IMR-90 (cell line): ENCODE measurements around the gene LIMCH1.

Experiments
- BHLHE40 ChIP-seq: fragments of 150-350 bp; IDR thresholded peaks from 2 replicates; pipeline ENCODE4 v1.6.1; 2016; ENCODE audit warnings: mild to moderate bottlenecking, low read depth, low read length
- CEBPB ChIP-seq: IDR thresholded peaks from 2 replicates; pipeline ENCODE4 v1.6.1; 2012; ENCODE audit warnings: low read depth, low read length, improper control_type of control experiment
- CHD1 ChIP-seq: IDR thresholded peaks from 2 replicates; pipeline ENCODE4 v1.6.1; 2012; ENCODE audit warnings: low read depth, low read length, improper control_type of control experiment
- CTCF ChIP-seq: conservative IDR thresholded peaks from 2 replicates; pipeline ENCODE4 v1.5.1; 2012; ENCODE audit warnings: mild to moderate bottlenecking, low read depth, low read length, improper control_type of control experiment
- ELK1 ChIP-seq: fragments of 150-350 bp; IDR thresholded peaks from 2 replicates; pipeline ENCODE4 v1.6.1; 2016; ENCODE audit warnings: low read depth, mild to moderate bottlenecking, low read length, moderate library complexity, borderline replicate concordance
- FOS ChIP-seq: fragments of 150-350 bp; IDR thresholded peaks from 2 replicates; pipeline ENCODE4 v1.6.1; 2016; ENCODE audit warnings: low read depth, low read length
- MAFK ChIP-seq: IDR thresholded peaks from 2 replicates; pipeline ENCODE4 v1.6.1; 2012; ENCODE audit warnings: low read depth, low read length, improper control_type of control experiment
- MAZ ChIP-seq: IDR thresholded peaks from 2 replicates; pipeline ENCODE4 v1.6.1; 2012; ENCODE audit warnings: low read depth, mild to moderate bottlenecking, low read length, improper control_type of control experiment, moderate library complexity, borderline replicate concordance
- MXI1 ChIP-seq: IDR thresholded peaks from 2 replicates; pipeline ENCODE4 v1.6.1; 2012; ENCODE audit warnings: low read depth, mild to moderate bottlenecking, low read length, moderate library complexity, borderline replicate concordance
- POLR2A ChIP-seq: IDR thresholded peaks from 2 replicates; pipeline ENCODE4 v1.6.1; 2012; ENCODE audit warnings: mild to moderate bottlenecking, low read depth, low read length
- RAD21 ChIP-seq: IDR thresholded peaks from 2 replicates; pipeline ENCODE4 v1.6.1; 2012; ENCODE audit warnings: low read length, improper control_type of control experiment
- RCOR1 ChIP-seq: IDR thresholded peaks from 2 replicates; pipeline ENCODE4 v1.6.1; 2012; ENCODE audit warnings: mild to moderate bottlenecking, low read length, improper control_type of control experiment; ENCODE audit not compliant: insufficient replicate concordance
- SMC3 ChIP-seq: fragments of 150-350 bp; IDR thresholded peaks from 2 replicates; pipeline ENCODE4 v1.6.1; 2016; ENCODE audit warnings: low read depth, mild to moderate bottlenecking, antibody characterized with exemption, low read length, moderate library complexity
- USF2 ChIP-seq: fragments of 150-350 bp; IDR thresholded peaks from 2 replicates; pipeline ENCODE4 v1.6.1; 2017; ENCODE audit warnings: mild to moderate bottlenecking, antibody characterized with exemption, low read length, low read depth

DNA sequence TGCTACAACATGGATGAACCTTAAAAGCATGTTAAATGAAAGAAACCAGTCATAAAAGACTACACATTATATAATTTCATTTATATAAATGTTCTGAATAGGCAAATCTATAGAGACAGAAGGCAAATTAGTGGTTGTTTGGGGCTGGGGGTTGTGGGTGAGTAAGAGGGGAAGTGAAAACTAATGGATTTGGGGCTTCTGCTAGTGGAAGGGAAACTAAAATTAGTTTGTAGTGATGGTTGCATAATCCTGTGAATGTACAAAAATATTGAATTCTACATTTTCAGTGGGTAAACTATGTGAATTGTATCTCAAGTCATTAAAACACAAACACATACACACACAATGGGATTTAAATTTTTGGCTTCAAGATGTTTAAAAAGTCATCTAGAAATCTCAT lies 25.4 kb upstream of the LIMCH1 start:
- TF ChIP-seq CTCF, result no peak
- TF ChIP-seq ELK1, result no peak
- no peak for TF ChIP-seq POLR2A
- TF ChIP-seq MAFK, result no peak
- no peak for TF ChIP-seq USF2
- TF ChIP-seq CEBPB, result no peak
- TF ChIP-seq RAD21, result no peak
- TF ChIP-seq MAZ, result no peak
- no peak for TF ChIP-seq SMC3
- TF ChIP-seq RCOR1, result no peak
- TF ChIP-seq MXI1, result no peak
- no peak for TF ChIP-seq BHLHE40
- TF ChIP-seq CHD1, result no peak
- TF ChIP-seq FOS, result no peak
